NCI-H526 (cell line): ENCODE results near the gene IGFBPL1.
"Not testable (repeated sequence)": the region's sequence is repeated elsewhere in the genome, so short reads cannot be mapped to it uniquely, and the experiment has no call there.

Source experiments
- DNase-seq, 2 experiments: peaks; one replicate each; lab custom pipeline; 2025; lab: John Stamatoyannopoulos, UW

IGFBPL1 gene

GRCh38 chr9:38399191-38399590 is 25.1 kb downstream of the IGFBPL1 start:
- DNase-seq = not testable (repeated sequence)

GRCh38 chr9:38396371-38396671 is 27.9 kb downstream of the IGFBPL1 start:
- no peak for DNase-seq

- DNase-seq = no peak
These were observed 28.4 kb downstream of the IGFBPL1 start for GRCh38 chr9:38395653-38396370.

GRCh38 chr9:38394416-38394815 is 29.8 kb downstream of the IGFBPL1 start:
- peak in 1 of 2 experiments; percentile 35 for DNase-seq

GRCh38 chr9:38393128-38393796 is 31.0 kb downstream of the IGFBPL1 start:
- DNase-seq = peak in 1 of 2 experiments; percentile 64

- peak; percentile 71 to 93 for DNase-seq
These were observed 31.8 kb downstream of the IGFBPL1 start, which contains the start of gene ALDH1B1 for GRCh38 chr9:38392235-38393127. TSS of gene ALDH1B1 (plus strand) at chr9:38392702. CDS start at chr9:38395749, 3,047 bp downstream.

- DNase-seq = no peak
These were observed 32.8 kb downstream of the IGFBPL1 start for GRCh38 chr9:38391278-38392118.

GRCh38 chr9:38390851-38391250 is 33.4 kb downstream of the IGFBPL1 start:
- no peak for DNase-seq

- no peak for DNase-seq
These were observed 33.8 kb downstream of the IGFBPL1 start for GRCh38 chr9:38390442-38390841.

- DNase-seq = no peak
These were observed 34.9 kb downstream of the IGFBPL1 start for GRCh38 chr9:38389313-38389712.

GRCh38 chr9:38388283-38389223 is 35.7 kb downstream of the IGFBPL1 start:
- DNase-seq = peak in 1 of 2 experiments; percentile 26

GRCh38 chr9:38387751-38388150 is 36.5 kb downstream of the IGFBPL1 start:
- no peak for DNase-seq

- no peak for DNase-seq
These were observed 37.2 kb downstream of the IGFBPL1 start for GRCh38 chr9:38387066-38387465.

- no peak for DNase-seq
These were observed 37.8 kb downstream of the IGFBPL1 start for GRCh38 chr9:38386319-38386895.

GRCh38 chr9:38385896-38386295 is 38.4 kb downstream of the IGFBPL1 start:
- DNase-seq = no peak

- no peak for DNase-seq
These were observed 39.0 kb downstream of the IGFBPL1 start for GRCh38 chr9:38384990-38385848.

GRCh38 chr9:38382141-38382540 is 42.1 kb downstream of the IGFBPL1 start:
- no peak for DNase-seq

- DNase-seq = peak; percentile 35 to 55
These were observed 43.3 kb downstream of the IGFBPL1 start for GRCh38 chr9:38380872-38381534.
